ENCODE measurements around the gene GRB14.

The GRB14 gene

DNA sequence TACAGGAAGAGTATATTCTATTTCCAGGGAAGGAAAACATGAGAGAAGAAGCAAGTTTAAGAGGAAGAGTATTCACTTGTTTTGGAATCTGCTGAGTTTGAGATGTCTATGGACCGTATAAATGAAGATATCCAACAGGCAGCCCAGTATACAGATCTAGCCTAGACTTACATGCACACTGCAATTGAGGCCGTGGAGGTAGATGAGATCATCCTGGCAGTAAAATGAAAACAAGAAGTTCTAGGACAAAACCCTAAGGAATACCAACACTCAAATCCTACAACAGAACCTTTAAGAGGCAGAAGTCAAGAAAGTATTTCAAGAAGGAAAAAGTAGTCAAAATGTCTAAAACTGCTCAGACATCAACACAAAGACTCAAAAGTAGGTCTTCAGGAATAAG, 16.0 kb downstream of the GRB14 start:
- no peak for TF ChIP-seq CEBPB (IDR thresholded peaks at IDR 0.05)
- no peak for TF ChIP-seq NFIC (IDR thresholded peaks at IDR 0.05)
- TF ChIP-seq, protein P1, sequence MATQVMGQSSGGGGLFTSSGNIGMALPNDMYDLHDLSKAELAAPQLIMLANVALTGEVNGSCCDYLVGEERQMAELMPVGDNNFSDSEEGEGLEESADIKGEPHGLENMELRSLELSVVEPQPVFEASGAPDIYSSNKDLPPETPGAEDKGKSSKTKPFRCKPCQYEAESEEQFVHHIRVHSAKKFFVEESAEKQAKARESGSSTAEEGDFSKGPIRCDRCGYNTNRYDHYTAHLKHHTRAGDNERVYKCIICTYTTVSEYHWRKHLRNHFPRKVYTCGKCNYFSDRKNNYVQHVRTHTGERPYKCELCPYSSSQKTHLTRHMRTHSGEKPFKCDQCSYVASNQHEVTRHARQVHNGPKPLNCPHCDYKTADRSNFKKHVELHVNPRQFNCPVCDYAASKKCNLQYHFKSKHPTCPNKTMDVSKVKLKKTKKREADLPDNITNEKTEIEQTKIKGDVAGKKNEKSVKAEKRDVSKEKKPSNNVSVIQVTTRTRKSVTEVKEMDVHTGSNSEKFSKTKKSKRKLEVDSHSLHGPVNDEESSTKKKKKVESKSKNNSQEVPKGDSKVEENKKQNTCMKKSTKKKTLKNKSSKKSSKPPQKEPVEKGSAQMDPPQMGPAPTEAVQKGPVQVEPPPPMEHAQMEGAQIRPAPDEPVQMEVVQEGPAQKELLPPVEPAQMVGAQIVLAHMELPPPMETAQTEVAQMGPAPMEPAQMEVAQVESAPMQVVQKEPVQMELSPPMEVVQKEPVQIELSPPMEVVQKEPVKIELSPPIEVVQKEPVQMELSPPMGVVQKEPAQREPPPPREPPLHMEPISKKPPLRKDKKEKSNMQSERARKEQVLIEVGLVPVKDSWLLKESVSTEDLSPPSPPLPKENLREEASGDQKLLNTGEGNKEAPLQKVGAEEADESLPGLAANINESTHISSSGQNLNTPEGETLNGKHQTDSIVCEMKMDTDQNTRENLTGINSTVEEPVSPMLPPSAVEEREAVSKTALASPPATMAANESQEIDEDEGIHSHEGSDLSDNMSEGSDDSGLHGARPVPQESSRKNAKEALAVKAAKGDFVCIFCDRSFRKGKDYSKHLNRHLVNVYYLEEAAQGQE (IDR thresholded peaks at IDR 0.05; ENCODE audit: low read depth): no peak
- TF ChIP-seq TCF12 (IDR thresholded peaks at IDR 0.05; ENCODE audit: low read depth): no peak
- TF ChIP-seq, protein P2, sequence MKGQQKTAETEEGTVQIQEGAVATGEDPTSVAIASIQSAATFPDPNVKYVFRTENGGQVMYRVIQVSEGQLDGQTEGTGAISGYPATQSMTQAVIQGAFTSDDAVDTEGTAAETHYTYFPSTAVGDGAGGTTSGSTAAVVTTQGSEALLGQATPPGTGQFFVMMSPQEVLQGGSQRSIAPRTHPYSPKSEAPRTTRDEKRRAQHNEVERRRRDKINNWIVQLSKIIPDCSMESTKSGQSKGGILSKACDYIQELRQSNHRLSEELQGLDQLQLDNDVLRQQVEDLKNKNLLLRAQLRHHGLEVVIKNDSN (IDR thresholded peaks at IDR 0.05): no peak
- TF ChIP-seq, protein P3, sequence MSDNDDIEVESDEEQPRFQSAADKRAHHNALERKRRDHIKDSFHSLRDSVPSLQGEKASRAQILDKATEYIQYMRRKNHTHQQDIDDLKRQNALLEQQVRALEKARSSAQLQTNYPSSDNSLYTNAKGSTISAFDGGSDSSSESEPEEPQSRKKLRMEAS (IDR thresholded peaks at IDR 0.05): no peak
- no peak for TF ChIP-seq RAD21 (IDR thresholded peaks at IDR 0.05; ENCODE audit: low read depth)
- TF ChIP-seq TEAD4 (IDR thresholded peaks at IDR 0.05): no peak
- no peak for TF ChIP-seq EGR1 (IDR thresholded peaks at IDR 0.05)
- no peak for TF ChIP-seq FOXM1 (IDR thresholded peaks at IDR 0.05; ENCODE audit: borderline replicate concordance, low read depth)
- no peak for TF ChIP-seq CREB1 (IDR thresholded peaks at IDR 0.05; ENCODE audit: low read depth)
- TF ChIP-seq EP300 (IDR thresholded peaks at IDR 0.05; ENCODE audit: borderline replicate concordance): no peak
- TF ChIP-seq ZBTB7A (IDR thresholded peaks at IDR 0.05; ENCODE audit: low read depth): no peak

DNA sequence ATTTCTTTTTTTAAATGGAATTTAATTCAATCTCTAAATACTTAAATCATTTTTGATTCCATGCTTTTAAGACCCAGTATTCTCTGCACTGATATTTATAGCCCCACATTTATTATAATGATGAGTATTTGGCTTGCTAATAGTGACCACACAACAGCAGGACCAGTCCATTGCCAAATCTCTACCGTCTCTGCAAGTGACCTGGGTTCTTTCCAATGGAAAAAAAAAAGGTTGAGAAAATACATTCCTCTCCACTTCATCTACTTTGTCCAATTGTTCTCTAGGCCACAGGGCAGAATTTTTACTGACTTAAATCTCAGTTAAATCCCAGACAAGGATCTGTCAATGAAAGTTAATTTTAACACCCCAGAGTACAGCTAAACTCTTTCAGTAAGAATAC, 20.5 kb downstream of the GRB14 start:
- no peak for TF ChIP-seq TAF1 (IDR thresholded peaks at IDR 0.05; ENCODE audit: low read depth)
- no peak for TF ChIP-seq FOXM1 (IDR thresholded peaks at IDR 0.05; ENCODE audit: borderline replicate concordance, low read depth)
- TF ChIP-seq NFIC (IDR thresholded peaks at IDR 0.05): no peak
- no peak for TF ChIP-seq TEAD4 (IDR thresholded peaks at IDR 0.05)
- no peak for TF ChIP-seq ZBTB7A (IDR thresholded peaks at IDR 0.05; ENCODE audit: low read depth)
- TF ChIP-seq YY1 (IDR thresholded peaks at IDR 0.05; ENCODE audit: low read depth): no peak
- TF ChIP-seq, protein P1 (IDR thresholded peaks at IDR 0.05; ENCODE audit: low read depth): no peak
- TF ChIP-seq EGR1 (IDR thresholded peaks at IDR 0.05): no peak
- no peak for TF ChIP-seq EP300 (IDR thresholded peaks at IDR 0.05; ENCODE audit: borderline replicate concordance)
- TF ChIP-seq, protein P2 (IDR thresholded peaks at IDR 0.05): no peak
- TF ChIP-seq CREB1 (IDR thresholded peaks at IDR 0.05; ENCODE audit: low read depth): no peak
- no peak for TF ChIP-seq CEBPB (IDR thresholded peaks at IDR 0.05)
- TF ChIP-seq, protein P3 (IDR thresholded peaks at IDR 0.05): no peak

DNA sequence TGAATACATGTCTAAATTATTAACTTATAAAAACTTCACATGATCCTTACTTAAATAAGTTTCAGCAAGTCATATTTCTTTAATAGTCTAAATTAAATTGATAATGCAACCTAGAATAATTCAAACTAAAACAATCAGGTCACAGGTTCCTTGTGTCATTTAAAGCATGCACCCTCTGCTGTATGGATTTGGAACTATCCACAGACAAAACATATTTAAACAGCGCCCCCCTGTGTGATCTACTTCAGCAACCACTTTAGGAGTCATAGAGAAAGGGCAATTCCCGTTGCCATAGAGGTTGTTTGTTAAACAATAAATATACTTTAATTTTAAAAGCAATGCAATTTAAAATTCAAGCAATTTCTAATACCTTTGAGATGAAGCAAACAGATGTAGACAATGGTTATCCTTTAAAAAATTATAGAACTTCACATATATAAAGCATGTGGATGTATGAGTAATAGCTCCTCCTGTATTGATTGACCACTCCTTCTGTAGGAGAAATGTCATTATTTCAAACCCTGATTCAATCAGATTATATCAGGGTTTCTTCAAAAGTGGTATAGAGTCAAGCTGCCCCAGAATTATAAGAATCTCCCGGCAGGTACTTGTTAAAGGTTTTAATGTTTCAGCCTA, 21.2 kb downstream of the GRB14 start:
- peak; percentile 63 for TF ChIP-seq RAD21 (IDR thresholded peaks at IDR 0.05; ENCODE audit: low read depth)
- no peak for TF ChIP-seq FOXM1 (IDR thresholded peaks at IDR 0.05; ENCODE audit: borderline replicate concordance, low read depth)
- TF ChIP-seq NFIC (IDR thresholded peaks at IDR 0.05): no peak

DNA sequence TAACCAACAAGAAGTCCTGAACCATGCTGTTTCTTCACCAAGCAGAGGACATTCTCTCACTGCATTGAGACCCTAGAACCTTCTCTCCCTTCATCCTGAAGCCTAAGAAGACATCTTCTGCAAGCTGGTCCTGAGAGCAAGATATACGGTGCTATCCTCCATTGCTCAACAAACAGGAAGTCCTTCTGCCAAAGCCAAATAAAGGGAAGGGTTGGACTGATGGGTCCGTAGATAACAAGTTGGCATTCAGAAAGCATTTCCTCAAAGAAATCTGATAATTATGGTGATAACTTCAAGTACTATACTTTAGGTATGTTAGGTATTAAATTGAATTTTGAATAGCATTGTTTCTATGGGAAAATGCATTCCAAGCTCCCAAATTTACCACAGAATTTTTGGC, 23.3 kb downstream of the GRB14 start:
- TF ChIP-seq CEBPB (IDR thresholded peaks at IDR 0.05) (no peak), FOXM1 (IDR thresholded peaks at IDR 0.05; ENCODE audit: borderline replicate concordance, low read depth) (no peak), TEAD4 (IDR thresholded peaks at IDR 0.05) (no peak), NFIC (IDR thresholded peaks at IDR 0.05) (no peak), EP300 (IDR thresholded peaks at IDR 0.05; ENCODE audit: borderline replicate concordance) (no peak), EGR1 (IDR thresholded peaks at IDR 0.05) (no peak), ZBTB7A (IDR thresholded peaks at IDR 0.05; ENCODE audit: low read depth) (no peak), RAD21 (IDR thresholded peaks at IDR 0.05; ENCODE audit: low read depth) (no peak), YY1 (IDR thresholded peaks at IDR 0.05; ENCODE audit: low read depth) (no peak), TAF1 (IDR thresholded peaks at IDR 0.05; ENCODE audit: low read depth) (no peak), TCF12 (IDR thresholded peaks at IDR 0.05; ENCODE audit: low read depth) (no peak), CREB1 (IDR thresholded peaks at IDR 0.05; ENCODE audit: low read depth) (no peak)
- TF ChIP-seq, protein P2 (IDR thresholded peaks at IDR 0.05): no peak
- TF ChIP-seq, protein P1 (IDR thresholded peaks at IDR 0.05; ENCODE audit: low read depth): no peak
- TF ChIP-seq, protein P3 (IDR thresholded peaks at IDR 0.05): no peak
